ENCODE measurements around the gene HDGFL2.

DNA sequence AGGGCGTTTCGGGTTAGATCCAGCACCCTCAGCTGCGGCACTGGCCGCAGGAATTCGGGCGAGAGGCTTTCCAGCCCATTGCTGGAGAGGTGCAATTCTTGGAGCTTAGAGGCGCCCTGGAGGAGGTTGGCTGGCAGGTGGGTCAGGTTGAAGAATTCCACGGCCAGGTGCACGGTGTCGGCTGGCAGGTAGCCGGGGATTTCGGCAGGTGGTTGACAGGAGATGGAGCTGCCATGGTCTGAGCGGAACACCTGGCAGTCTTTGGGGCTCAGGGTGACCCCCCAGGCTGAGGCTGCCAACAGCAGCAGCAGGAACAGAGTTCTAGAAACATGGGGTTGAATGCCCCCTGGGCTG is 66.5 kb downstream of the HDGFL2 start:
- TF ChIP-seq POLR2A (IDR thresholded peaks at IDR 0.05; ENCODE audit: low read depth, low read length) = no peak
- TF ChIP-seq NKRF (conservative IDR thresholded peaks at IDR 0.05) = no peak
- TF ChIP-seq CTCF (IDR thresholded peaks at IDR 0.05 in 2 of 3, conservative IDR thresholded peaks at IDR 0.05 in 1 of 3; ENCODE audit: control insufficient read depth in 2 of 3, extremely low read depth in 1 of 3, insufficient read depth in 1 of 3, low read depth in 3 of 3, low read length in 3 of 3) = no peak
- TF ChIP-seq RAD21 (IDR thresholded peaks at IDR 0.05; ENCODE audit: insufficient read depth, low read depth, low read length) = no peak
- TF ChIP-seq SPI1 (IDR thresholded peaks at IDR 0.05; ENCODE audit: borderline replicate concordance, insufficient read depth, low read depth, low read length) = no peak

Data from GM12878 (cell line).